DND-41 (cell line): Measurements from ENCODE around the gene MFSD12.

Source experiments
- ATAC-seq: fragments of 200-7000 bp; cut with Tn5 transposase; 3 replicates; pipeline ENCODE4 v1.9.1; 2021; ENCODE audit warnings: low read depth; ENCODE audit not compliant: insufficient read depth
- DNase-seq: peaks from one replicate; pipeline ENCODE4 v3.0.0-alpha.2; 2020
- H2AFZ ChIP-seq: 2 replicates; pipeline ENCODE4 v1.6.0; 2012; ENCODE audit warnings: low read depth, low read length
- H3K27ac ChIP-seq: 2 replicates; pipeline ENCODE4 v1.5.1; 2012; ENCODE audit warnings: low read length, inconsistent platforms
- H3K27me3 ChIP-seq: fragments of 200-600 bp; sonication (generic); 2 replicates; pipeline ENCODE4 v1.6.0; 2012; ENCODE audit warnings: low read length, mild to moderate bottlenecking, inconsistent platforms; ENCODE audit not compliant: insufficient read depth, poor library complexity
- H3K36me3 ChIP-seq: 2 replicates; pipeline ENCODE4 v1.5.1; 2012; ENCODE audit warnings: low read length, inconsistent platforms; ENCODE audit not compliant: insufficient read depth
- H3K4me1 ChIP-seq: 2 replicates; pipeline ENCODE4 v1.5.1; 2012; ENCODE audit warnings: mild to moderate bottlenecking, low read length; ENCODE audit not compliant: insufficient read depth
- H3K4me2 ChIP-seq: 2 replicates; pipeline ENCODE4 v1.6.0; 2012; ENCODE audit warnings: mild to moderate bottlenecking, moderate library complexity, low read length, inconsistent platforms; ENCODE audit not compliant: insufficient read depth
- H3K4me3 ChIP-seq, 2 experiments: fragments of 200-600 bp in 1 of 2; shearing (Covaris generic) in 1 of 2; 2 replicates each; pipeline ENCODE4 v1.5.1; 2012 to 2016; ENCODE audit warnings: inconsistent platforms in 2 of 2, low read length in 2 of 2, mild to moderate bottlenecking in 2 of 2, low read depth in 1 of 2, moderate library complexity in 1 of 2
- H3K79me2 ChIP-seq: 2 replicates; pipeline ENCODE4 v1.6.0; 2012; ENCODE audit warnings: low read length, inconsistent platforms; ENCODE audit not compliant: insufficient read depth
- H3K9ac ChIP-seq: 2 replicates; pipeline ENCODE4 v1.6.0; 2012; ENCODE audit warnings: low read depth, mild to moderate bottlenecking, inconsistent platforms, low read length, moderate library complexity
- H3K9me3 ChIP-seq: 2 replicates; pipeline ENCODE4 v1.5.1; 2012; ENCODE audit warnings: low read length, moderate library complexity, mild to moderate bottlenecking, inconsistent platforms; ENCODE audit not compliant: insufficient read depth, severe bottlenecking
- H4K20me1 ChIP-seq: 2 replicates; pipeline ENCODE4 v1.6.0; 2012; ENCODE audit warnings: low read length; ENCODE audit not compliant: insufficient read depth
- EZH2 ChIP-seq: IDR thresholded peaks from 3 replicates; pipeline ENCODE4 v1.6.1; 2012; ENCODE audit warnings: borderline replicate concordance, low read depth, mild to moderate bottlenecking, moderate library complexity, low read length, inconsistent platforms; ENCODE audit not compliant: severe bottlenecking
- TF ChIP-seq, protein P1 (sequence below): IDR thresholded peaks from 2 replicates; pipeline ENCODE4 v1.5.1; 2012; ENCODE audit warnings: borderline replicate concordance, low read length, moderate library complexity, mild to moderate bottlenecking; ENCODE audit not compliant: poor library complexity, severe bottlenecking; ENCODE audit errors: extremely low read depth

Gene MFSD12

DNA sequence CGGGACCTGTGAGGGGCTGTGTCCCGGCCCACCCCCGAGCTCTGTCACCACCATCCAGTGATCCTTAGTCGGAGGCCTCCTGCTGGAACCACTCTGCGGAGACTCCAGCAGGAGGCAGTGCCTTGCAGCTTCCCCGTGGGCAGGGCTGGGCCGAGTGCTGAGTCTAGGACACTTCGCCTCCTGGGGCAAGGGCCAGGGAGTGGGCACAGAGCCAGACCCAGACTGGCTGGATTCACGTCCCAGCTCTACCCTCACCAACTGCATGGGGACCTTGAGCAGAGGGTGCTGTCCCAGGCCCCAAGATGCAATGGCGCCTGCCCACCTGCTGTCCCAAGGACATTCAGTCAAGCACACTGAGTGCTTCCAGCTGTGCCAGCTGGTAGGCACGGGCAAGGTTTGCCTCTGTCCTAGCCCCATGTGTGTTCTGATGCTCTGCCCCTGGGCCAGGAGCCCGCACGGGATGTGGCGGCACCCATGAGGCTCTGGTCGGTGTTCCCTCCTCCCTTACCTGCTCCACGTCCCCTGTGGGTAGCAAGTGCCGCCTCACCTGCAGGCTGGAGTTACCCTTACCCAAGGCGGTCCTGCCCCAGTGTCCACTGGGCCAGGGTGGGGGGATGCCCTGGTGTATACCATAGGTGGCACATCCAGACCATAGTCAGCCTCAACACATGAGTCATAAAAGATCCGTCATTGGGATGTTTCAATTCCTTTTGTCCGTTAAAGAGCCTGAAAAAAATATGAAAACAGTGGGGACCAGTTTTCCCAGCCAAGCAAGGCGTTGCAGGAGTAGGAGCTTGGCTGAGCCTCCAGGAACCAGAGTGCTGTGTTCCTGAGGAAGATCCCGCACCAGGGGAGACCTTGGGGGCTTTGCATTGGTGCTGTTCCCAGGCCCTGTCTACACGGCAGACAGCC lies 43.9 kb downstream of the MFSD12 start:
- H3K36me3 ChIP-seq, result peaks cover 78% of the 10 kb centered on the region
- H3K4me3 ChIP-seq, result no peak overlapping the region
- H3K9ac ChIP-seq, result no peak overlapping the region
- H2AFZ ChIP-seq, result no peak overlapping the region
- H4K20me1 ChIP-seq, result peaks cover 90% of the 10 kb centered on the region
- no peak for ATAC-seq
- TF ChIP-seq EZH2, result no peak
- TF ChIP-seq, protein P1, sequence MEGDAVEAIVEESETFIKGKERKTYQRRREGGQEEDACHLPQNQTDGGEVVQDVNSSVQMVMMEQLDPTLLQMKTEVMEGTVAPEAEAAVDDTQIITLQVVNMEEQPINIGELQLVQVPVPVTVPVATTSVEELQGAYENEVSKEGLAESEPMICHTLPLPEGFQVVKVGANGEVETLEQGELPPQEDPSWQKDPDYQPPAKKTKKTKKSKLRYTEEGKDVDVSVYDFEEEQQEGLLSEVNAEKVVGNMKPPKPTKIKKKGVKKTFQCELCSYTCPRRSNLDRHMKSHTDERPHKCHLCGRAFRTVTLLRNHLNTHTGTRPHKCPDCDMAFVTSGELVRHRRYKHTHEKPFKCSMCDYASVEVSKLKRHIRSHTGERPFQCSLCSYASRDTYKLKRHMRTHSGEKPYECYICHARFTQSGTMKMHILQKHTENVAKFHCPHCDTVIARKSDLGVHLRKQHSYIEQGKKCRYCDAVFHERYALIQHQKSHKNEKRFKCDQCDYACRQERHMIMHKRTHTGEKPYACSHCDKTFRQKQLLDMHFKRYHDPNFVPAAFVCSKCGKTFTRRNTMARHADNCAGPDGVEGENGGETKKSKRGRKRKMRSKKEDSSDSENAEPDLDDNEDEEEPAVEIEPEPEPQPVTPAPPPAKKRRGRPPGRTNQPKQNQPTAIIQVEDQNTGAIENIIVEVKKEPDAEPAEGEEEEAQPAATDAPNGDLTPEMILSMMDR, result no peak
- no peak overlapping the region for H3K4me2 ChIP-seq
- H3K9me3 ChIP-seq, result no peaks in the 10 kb centered on the region
- H3K79me2 ChIP-seq, result peaks cover 100% of the 10 kb centered on the region
- H3K27ac ChIP-seq, result no peak overlapping the region
- H3K27me3 ChIP-seq, result no peaks in the 10 kb centered on the region
- no peak for DNase-seq
- peaks cover 17% of the 10 kb centered on the region for H3K4me1 ChIP-seq

GRCh38 chr19:3512562-3513228 lies 44.7 kb downstream of the MFSD12 start:
- H3K9me3 ChIP-seq, result no peaks in the 10 kb centered on the region
- no peak overlapping the region for H3K9ac ChIP-seq
- ATAC-seq (no peak), DNase-seq (no peak)
- peaks cover 90% of the 10 kb centered on the region for H4K20me1 ChIP-seq
- peaks cover 23% of the 10 kb centered on the region for H3K4me1 ChIP-seq
- no peak overlapping the region for H3K27ac ChIP-seq
- H3K4me2 ChIP-seq, result no peak overlapping the region
- H3K27me3 ChIP-seq, result no peaks in the 10 kb centered on the region
- H2AFZ ChIP-seq, result no peak overlapping the region
- peaks cover 76% of the 10 kb centered on the region for H3K36me3 ChIP-seq
- no peak overlapping the region for H3K4me3 ChIP-seq
- peaks cover 100% of the 10 kb centered on the region for H3K79me2 ChIP-seq
- TF ChIP-seq, protein P1, result no peak
- no peak for TF ChIP-seq EZH2

- ATAC-seq (no peak), DNase-seq (no peak)
- TF ChIP-seq, protein P1, result no peak
- no peak for TF ChIP-seq EZH2
- no peaks in the 10 kb centered on the region for H3K27me3 ChIP-seq
- H3K4me3 ChIP-seq, result no peak overlapping the region
- no peak overlapping the region for H2AFZ ChIP-seq
- H3K9me3 ChIP-seq, result no peaks in the 10 kb centered on the region
- H3K27ac ChIP-seq, result no peak overlapping the region
- H3K4me1 ChIP-seq, result peaks cover 30% of the 10 kb centered on the region
- no peak overlapping the region for H3K9ac ChIP-seq
- H3K4me2 ChIP-seq, result no peak overlapping the region
- H4K20me1 ChIP-seq, result peaks cover 90% of the 10 kb centered on the region
- H3K79me2 ChIP-seq, result peaks cover 100% of the 10 kb centered on the region
- peaks cover 77% of the 10 kb centered on the region for H3K36me3 ChIP-seq
Observed at GRCh38 chr19:3511506-3512251, 45.7 kb downstream of the MFSD12 start.
